ENCODE measurements around the gene GALNT10.

- TF ChIP-seq CTCF (conservative IDR thresholded peaks at IDR 0.05 in 1 of 2, IDR thresholded peaks at IDR 0.05 in 1 of 2; ENCODE audit: low read depth in 1 of 2, low read length in 2 of 2) (no peak), EZH2 (IDR thresholded peaks at IDR 0.05; ENCODE audit: low read length, missing control alignments) (no peak)
Observed at GRCh38 chr5:154271466-154271865, 80.9 kb downstream of the GALNT10 start.

Data from fibroblast of lung (primary cell).